ENCODE measurements around the gene LAMC1. TPM values are rescaled to one million over a fixed set of nuclear protein-coding genes. Genes with fewer than 3 reads are reported as not detected.

LAMC1 gene
- total and polyA plus RNA-seq, 3 donors from 2014 or later: 64.5 to 112 (median 106) TPM

DNA sequence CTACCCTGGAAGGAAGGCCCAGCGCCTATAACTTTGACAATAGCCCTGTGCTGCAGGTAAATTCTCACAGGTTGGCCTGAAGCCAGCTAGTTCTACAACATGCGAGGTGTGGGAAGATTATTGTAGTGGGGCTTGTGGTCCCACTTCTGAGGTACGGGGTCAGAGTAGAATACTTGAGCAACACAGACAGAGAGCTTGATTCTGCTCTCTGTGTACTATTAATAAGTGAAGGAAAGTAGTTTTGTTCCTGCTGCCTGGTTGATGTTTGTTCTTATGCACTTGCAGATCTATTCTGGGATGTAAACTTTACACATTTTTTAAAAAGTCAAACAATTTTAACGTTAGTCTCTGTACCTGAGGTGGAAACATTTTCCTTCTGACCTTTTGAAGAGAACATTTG is 80.4 kb downstream of the LAMC1 start:
- 69 to 77% methylated on average over 4 of the region's 4 CpGs for whole genome bisulfite sequencing, 2 donors
- Histone ChIP-seq H3K4me1 (peaks cover 15% of the 10 kb centered on the region), H3K4me3 (no peak overlapping the region), H3K9me3 (no peaks in the 10 kb centered on the region), H3K27ac (peak overlapping the region in 1 of 2 donors; percentile 31), H3K36me3 (ENCODE audit: low read depth, missing control alignments) (no peaks in the 10 kb centered on the region), H3K27me3 (no peaks in the 10 kb centered on the region)
- no peak for TF ChIP-seq POLR2A (IDR thresholded peaks at IDR 0.05)
- TF ChIP-seq, protein P1, sequence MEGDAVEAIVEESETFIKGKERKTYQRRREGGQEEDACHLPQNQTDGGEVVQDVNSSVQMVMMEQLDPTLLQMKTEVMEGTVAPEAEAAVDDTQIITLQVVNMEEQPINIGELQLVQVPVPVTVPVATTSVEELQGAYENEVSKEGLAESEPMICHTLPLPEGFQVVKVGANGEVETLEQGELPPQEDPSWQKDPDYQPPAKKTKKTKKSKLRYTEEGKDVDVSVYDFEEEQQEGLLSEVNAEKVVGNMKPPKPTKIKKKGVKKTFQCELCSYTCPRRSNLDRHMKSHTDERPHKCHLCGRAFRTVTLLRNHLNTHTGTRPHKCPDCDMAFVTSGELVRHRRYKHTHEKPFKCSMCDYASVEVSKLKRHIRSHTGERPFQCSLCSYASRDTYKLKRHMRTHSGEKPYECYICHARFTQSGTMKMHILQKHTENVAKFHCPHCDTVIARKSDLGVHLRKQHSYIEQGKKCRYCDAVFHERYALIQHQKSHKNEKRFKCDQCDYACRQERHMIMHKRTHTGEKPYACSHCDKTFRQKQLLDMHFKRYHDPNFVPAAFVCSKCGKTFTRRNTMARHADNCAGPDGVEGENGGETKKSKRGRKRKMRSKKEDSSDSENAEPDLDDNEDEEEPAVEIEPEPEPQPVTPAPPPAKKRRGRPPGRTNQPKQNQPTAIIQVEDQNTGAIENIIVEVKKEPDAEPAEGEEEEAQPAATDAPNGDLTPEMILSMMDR (IDR thresholded peaks at IDR 0.05): no peak
- no peak for DNase-seq
- intact Hi-C loops (cut with DNase I; ENCODE audit: low total_unique reads): no loop called here

DNA sequence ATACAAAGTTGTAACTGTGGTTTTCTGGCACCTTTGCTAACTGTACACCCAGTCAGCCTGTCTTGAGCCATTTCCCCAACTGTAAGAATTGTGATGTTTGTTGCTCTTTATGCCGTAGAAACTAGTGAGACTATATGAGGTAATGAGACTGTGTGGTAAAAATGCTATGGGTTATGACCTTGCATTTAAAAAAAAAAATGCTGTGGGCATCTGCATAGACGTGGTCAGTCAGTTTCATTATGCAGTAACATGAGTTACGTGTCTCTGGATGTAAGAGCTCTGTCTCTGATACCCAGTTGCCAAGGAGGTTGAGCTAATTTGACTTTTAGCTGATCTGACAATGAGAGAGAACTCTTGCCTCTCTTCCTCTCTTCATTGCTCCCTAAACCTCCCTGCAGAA is 82.2 kb downstream of the LAMC1 start:
- no peak for DNase-seq
- no peak overlapping the region for H3K27ac ChIP-seq
- no peaks in the 10 kb centered on the region for H3K27me3 ChIP-seq
- intact Hi-C loops (cut with DNase I; ENCODE audit: low total_unique reads): no loop called here
- no peak overlapping the region for H3K4me3 ChIP-seq
- no peaks in the 10 kb centered on the region for H3K36me3 ChIP-seq (ENCODE audit: low read depth, missing control alignments)
- no peak for TF ChIP-seq POLR2A (IDR thresholded peaks at IDR 0.05)
- TF ChIP-seq, protein P1 (IDR thresholded peaks at IDR 0.05): no peak
- 74 to 89% methylated on average over 3 of the region's 3 CpGs for WGBS, 2 donors
- H3K9me3 ChIP-seq: no peaks in the 10 kb centered on the region
- peaks cover 15% of the 10 kb centered on the region for H3K4me1 ChIP-seq

DNA sequence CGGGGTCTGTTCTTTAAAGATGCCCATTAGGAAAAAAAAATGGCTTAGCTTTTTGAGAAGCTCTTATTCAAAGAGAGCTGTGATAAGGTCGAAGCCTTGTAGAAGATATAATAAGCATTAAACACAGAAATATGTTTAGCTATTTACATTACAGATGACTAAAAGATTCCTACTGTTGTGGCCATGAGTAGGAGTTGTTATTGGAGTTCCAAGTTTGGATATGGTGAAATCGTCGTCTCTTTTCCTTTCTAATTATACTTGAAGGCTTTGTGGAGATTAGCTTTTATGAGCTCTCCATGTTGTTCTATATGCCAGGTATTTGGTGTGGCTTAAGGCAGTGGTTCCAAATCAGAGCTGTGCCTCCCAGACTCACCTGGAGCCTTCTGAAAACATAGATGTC is 82.9 kb downstream of the LAMC1 start:
- 76 to 79% methylated on average over 4 of the region's 4 CpGs for WGBS, 2 donors
- Histone ChIP-seq H3K4me3 (no peak overlapping the region), H3K4me1 (peaks cover 15% of the 10 kb centered on the region), H3K27ac (no peak overlapping the region), H3K27me3 (no peaks in the 10 kb centered on the region), H3K36me3 (ENCODE audit: low read depth, missing control alignments) (no peaks in the 10 kb centered on the region), H3K9me3 (no peaks in the 10 kb centered on the region)
- intact Hi-C loops (cut with DNase I; ENCODE audit: low total_unique reads): no loop called here
- TF ChIP-seq POLR2A (IDR thresholded peaks at IDR 0.05): no peak
- TF ChIP-seq, protein P1 (IDR thresholded peaks at IDR 0.05): no peak
- no peak for DNase-seq

DNA sequence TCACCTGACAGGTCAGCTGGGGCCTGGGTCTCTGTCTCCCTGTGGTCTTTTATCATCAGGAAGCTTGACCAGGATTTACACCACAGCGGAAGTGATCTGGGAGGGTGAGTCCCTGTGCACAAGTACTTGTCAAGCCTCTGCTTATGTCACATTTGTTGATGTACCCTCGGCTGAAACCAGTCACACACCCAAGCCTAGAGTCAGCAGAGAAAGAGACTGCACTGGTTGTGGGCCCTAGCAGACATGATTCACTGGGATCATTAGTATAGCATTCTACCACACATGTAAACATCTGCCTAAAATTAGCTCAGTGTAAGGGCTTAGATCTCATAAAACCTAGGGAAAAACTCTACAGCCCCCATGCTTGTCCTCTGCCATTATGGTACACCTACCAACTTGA is 83.5 kb downstream of the LAMC1 start:
- Histone ChIP-seq H3K36me3 (ENCODE audit: low read depth, missing control alignments) (no peaks in the 10 kb centered on the region), H3K4me3 (no peak overlapping the region), H3K4me1 (peaks cover 15% of the 10 kb centered on the region), H3K9me3 (no peaks in the 10 kb centered on the region), H3K27ac (no peak overlapping the region), H3K27me3 (no peaks in the 10 kb centered on the region)
- WGBS, 2 donors: 90 to 97% methylated on average over 2 of the region's 2 CpGs
- DNase-seq: no peak
- intact Hi-C loops (cut with DNase I; ENCODE audit: low total_unique reads): no loop called here
- TF ChIP-seq, protein P1 (IDR thresholded peaks at IDR 0.05): no peak
- TF ChIP-seq POLR2A (IDR thresholded peaks at IDR 0.05): no peak

DNA sequence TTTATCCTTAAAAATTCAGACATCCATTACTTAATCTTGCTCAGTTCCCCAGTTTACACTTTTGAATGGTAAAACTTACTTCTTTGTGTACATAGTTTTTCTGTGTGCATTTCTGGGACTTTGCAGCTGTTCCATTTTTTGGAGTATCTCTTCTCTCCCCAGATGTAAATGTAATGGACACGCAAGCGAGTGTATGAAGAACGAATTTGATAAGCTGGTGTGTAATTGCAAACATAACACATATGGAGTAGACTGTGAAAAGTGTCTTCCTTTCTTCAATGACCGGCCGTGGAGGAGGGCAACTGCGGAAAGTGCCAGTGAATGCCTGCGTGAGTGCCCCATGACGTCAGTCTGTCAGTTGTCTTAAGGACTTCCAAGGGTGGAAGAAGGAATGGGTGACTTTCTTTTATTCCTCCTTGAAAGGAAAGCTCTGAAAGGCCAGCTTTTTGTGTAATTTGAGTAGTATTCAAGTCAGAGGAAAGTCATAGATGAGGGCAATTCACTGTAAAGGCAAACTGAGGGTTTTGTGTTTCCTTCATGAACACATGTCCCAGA is 87.2 kb downstream of the LAMC1 start:
- H3K9me3 ChIP-seq: no peaks in the 10 kb centered on the region
- 95 to 96% methylated on average over 8 of the region's 8 CpGs for WGBS, 2 donors
- intact Hi-C loops (cut with DNase I; ENCODE audit: low total_unique reads): no loop called here
- H3K36me3 ChIP-seq (ENCODE audit: low read depth, missing control alignments): no peaks in the 10 kb centered on the region
- no peak overlapping the region for H3K27ac ChIP-seq
- no peaks in the 10 kb centered on the region for H3K4me1 ChIP-seq
- no peak for TF ChIP-seq POLR2A (IDR thresholded peaks at IDR 0.05)
- TF ChIP-seq, protein P1 (IDR thresholded peaks at IDR 0.05): no peak
- no peak overlapping the region for H3K4me3 ChIP-seq
- no peak for DNase-seq
- H3K27me3 ChIP-seq: no peaks in the 10 kb centered on the region
